HG03064 (cell line): ENCODE measurements around the gene NOVA2.
"Not testable (repeated sequence)": the region's sequence is repeated elsewhere in the genome, so short reads cannot be mapped to it uniquely, and the experiment has no call there.

Experiments
- ATAC-seq: cut with Tn5 transposase; IDR thresholded peaks from one replicate; pipeline ENCODE4 v1.9.1; 2021; ENCODE audit warnings: low read depth; ENCODE audit not compliant: unreplicated experiment

NOVA2 gene

DNA sequence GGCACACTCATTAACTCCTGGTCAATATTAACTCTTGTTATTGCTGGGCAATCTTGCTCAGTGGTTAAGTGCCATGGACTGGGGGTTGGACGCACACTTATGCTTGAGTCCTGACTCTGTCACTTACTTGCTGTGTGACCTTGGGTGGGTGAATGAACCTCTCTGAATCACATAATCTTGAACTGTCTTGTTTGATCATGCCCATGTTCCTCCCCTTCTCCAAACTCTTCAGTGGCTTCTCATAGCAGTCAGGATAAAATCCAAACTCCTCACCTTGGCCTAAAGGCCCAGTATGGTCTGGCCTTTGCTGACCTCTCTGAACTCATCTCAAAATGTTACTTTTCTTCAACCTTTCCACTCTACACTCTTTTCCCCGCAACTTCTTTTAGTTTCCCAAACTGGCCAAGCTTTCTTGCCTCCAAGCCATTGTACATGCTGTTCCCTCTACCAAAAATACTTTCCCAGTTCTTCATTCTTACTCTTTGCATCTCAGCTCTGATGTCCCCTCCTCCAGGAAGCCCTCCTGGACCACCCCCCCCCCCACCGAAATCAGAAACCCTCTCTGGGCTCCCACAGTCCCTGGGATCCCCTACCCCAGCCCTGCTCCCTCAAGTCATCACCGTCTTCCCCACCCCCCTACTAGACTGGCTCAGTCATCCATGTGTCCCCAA, 73.6 kb downstream of the NOVA2 start:
- no peak for ATAC-seq

DNA sequence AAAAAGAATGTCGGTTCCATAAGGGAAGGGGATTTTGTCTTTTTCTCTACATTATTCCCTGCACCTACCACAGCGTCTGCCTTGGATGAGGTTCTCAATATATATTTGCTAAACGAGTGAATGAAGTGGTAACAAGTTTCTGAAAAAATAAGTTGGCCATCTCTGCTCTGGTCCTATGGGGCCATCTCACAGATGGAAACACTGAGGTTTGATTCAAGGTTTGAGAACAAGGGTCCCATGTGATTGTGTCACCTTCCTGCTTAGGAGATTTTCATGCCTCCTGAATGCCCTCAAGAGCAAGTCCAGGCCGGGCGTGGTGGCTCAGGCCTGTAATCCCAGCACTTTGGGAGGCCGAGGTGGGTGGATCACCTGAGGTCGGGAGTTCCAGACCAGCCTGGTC, 74.4 kb downstream of the NOVA2 start:
- ATAC-seq, result no peak

DNA sequence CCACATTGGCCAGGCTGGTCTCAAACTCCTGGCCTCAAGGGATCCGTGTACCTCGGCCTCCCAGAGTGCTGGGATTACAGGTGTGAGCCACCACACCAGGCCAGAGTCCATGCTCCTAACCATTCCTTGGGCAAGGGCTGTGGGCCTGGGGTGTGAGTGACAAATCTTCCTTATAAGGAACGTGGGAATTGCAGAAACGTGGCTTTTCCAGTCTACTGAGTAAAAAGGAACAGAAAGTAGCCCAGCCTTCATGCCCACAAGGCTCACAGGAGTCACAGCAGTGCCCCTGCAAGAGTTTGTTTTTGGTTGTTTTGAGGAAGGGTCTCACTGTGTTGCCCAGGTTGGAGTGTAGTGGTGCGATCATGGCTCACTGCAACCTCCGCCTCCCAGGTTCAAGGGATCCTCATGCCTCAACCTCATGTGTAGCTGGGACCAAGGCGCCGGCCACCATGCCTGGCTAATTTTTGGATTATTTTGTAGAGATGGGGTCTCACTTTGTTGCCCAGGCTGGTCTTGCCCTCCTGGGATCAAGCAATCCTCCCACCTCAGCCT, 76.3 kb downstream of the NOVA2 start:
- ATAC-seq, result no peak

DNA sequence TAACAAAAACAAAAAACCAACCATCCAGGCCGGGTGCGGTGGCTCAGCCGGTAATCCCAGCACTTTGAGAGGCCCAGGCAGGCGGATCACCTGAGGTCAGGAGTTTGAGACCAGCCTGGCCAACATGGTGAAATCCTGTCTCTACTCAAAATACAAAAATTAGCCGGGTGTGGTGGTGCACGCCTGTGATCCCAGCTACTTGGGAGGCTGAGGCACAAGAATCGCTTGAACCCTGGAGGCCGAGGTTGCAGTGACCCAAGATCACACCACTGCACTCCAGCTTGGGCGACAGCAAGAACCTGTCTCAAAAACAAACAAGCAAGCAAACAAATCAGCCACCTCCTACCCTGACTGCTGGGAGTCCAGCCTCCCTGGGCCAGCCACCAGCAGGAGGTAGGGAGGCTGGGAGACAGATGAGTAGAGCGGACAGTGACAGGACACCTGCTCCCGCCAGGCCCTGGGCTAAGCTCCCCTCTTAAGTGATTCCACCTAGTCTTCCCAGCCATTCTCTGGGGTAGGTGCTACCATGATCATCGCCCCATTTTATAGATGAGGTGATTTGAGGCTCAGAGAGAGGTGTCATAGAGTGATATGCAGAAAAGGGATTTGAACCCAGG, 77.6 kb downstream of the NOVA2 start:
- not testable (repeated sequence) for ATAC-seq

DNA sequence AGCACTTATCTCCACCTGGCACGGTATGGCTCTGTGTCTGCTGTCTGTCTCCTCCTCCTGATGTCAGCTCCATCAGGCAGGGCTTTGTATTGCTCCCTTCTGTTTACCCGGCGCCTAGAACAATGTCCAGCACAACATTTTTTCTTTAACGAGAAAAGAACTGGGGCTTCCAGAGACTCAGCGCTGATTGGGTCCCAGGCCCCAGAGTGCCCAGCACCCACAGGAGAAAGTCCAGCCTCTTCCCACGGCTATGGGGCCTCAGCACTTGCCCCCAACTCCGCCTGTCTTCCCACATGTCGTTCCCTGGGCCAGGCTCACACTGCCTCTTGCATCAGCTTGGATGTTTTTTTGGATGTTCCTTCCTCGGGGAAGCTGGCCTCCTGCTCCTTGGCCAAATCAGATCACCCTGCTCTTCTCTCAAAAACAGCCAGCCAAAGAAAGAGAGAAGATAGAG, 78.1 kb downstream of the NOVA2 start:
- ATAC-seq, result no peak

DNA sequence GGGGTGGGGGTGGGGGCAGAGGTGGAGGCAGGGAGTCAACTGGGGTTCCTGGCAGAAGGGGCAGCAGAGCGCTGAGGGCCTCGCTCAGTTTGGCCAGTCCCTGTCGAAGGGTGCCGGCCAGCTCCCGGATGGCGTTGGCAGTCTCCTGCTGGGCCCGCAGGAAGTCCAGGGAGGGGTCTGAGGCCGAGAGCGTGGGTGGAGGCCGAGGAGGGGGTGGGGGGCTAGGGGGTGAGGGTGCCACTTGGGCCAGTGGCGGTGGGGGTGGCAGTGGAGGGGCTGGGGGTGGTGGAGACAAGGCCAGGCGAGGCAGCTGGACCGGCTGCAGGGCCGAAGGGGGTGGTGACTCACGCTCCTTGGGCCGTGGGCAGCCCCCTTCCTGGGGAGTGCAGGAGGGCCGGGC, 82.8 kb downstream of the NOVA2 start:
- no peak for ATAC-seq

DNA sequence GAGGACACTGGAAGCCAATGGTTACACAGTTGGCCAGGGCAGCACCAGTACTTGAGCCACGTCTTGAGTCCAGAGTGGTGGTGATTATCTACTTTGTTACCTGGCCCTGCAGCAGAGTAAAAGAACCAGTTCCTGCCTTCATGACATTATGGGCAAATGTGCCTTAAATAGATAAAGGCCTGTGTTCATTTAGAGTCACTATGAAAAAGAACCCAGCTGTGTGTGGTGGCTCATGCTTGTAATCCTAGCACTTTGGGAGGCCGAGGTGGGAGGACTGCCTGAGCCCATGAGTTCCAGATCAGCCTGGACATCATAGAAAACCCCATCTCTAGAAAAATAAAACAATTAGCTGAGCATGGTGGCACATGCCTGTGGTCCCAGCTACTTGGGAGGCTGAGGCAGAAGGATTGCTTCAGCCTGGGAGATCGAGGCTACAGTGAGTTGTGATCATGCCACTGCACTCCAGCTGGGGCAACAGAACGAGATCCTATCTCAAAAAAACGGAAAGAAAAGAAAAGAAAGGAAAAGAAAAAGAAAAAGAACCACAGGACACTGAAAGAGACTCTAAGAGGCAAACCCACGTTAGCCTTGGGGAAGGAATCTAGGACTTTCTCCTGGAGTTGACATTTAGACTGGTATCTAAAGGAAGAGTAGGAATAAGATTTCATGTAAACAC, 84.3 kb downstream of the NOVA2 start:
- ATAC-seq, result no peak

DNA sequence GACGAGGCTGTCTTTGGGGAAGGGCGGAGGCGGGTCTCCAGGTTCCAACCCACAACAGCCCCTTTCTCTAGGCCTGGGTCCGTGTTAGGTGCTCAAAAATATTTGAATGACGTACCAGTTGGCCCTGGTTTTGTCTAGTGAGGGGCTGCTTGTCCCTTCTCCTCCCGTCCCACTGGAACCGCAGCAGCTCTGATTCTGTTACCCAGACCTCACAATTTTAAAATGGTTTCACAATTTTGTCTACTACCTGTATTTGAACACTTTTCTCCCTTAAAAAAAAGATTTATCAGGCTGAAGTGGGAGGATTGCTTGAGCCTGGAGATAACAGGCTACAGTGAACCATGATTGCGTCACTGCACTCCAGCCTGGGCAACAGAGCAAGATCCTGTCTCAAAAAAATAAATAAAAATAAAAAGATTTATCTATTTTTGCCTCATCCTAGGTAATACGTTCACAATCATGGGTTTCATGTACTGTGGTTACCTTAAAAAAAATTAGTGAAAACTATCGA, 86.4 kb downstream of the NOVA2 start:
- ATAC-seq, result no peak

DNA sequence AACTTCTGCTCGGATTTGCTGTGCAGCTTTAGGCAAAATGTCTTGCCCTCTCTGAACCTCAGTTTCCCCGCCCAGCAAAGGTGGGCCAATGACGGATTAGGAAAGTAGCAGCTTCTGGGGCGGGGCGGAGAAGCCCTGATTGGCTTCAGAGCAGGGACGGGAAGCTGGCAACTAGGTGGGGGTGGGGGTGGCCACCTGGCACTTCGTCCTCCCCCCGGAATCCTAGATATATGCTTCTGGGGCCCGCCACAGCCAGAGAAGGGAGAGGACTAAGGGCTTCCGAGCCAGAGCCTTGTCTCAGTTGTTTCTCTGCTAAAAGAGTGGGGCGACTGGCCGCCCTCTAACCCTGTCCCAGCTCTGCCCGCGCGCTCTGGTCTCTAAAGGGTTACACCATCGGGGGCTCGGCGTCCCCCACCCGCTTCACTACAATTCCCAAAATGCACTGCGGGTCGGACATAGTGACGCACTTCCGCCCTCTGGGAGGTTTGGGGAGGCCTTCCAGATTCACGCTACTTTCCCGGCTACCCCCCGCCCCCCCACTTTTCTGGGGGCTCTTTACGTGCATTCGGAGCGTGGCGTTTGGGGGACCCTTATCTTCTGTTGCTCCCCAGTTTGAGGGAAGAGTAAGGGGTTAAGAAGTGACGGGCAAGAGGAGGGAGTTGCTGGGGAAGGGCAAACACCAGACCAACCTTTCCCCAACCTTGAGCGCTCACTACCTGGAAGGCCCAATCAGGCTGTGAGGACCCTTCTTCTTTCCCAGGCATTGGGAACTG, 87.1 kb downstream of the NOVA2 start:
- ATAC-seq, result no peak

DNA sequence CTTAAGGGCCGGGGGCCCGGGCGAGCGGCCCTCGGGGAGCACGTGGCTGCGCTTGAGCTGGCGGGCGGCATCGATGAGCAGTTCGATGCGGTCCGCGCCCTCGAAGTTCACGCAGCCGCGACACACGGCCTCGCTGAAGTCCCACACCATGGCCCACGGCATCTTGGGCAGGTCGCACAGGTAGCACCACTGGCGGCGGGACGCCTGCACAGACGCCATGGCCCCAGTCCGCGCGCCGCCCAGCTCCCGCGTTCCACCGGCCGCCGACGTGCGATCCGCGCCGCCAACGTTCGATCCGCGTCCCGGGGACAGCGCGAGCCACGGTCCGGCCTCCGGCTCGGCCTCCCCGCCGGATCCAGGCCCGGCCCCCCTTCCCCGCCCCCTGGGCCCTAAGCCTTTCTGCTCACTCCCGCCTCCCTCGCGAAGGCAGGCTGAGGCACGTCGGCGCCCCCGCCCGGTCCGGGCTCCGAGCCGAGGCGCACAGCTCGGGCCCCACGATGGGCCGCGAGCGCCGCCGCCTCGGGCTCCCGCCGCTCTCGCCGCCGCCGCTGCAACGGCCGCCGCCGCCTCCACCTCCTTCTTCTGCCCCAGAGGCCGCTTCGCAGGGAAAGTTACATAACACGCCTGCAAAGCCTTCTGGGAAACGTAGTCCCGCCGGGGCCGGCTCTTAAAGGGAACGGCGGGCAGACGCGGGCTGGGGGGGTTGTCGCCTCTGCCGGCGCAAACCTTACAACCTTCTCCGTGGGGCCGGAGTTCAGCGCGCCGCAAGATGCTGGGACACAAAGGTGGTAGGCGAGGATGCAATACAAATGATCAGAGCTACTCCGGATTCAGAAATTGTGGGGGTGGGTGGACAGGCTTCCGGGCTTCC, 87.9 kb downstream of the NOVA2 start, which contains the start of gene IRF2BP1:
IRF2BP1 (minus strand) TSS at position 586 of the 871 bp plus-strand sequence; CDS start at position 219, 367 bp downstream.
- ATAC-seq, result no peak

DNA sequence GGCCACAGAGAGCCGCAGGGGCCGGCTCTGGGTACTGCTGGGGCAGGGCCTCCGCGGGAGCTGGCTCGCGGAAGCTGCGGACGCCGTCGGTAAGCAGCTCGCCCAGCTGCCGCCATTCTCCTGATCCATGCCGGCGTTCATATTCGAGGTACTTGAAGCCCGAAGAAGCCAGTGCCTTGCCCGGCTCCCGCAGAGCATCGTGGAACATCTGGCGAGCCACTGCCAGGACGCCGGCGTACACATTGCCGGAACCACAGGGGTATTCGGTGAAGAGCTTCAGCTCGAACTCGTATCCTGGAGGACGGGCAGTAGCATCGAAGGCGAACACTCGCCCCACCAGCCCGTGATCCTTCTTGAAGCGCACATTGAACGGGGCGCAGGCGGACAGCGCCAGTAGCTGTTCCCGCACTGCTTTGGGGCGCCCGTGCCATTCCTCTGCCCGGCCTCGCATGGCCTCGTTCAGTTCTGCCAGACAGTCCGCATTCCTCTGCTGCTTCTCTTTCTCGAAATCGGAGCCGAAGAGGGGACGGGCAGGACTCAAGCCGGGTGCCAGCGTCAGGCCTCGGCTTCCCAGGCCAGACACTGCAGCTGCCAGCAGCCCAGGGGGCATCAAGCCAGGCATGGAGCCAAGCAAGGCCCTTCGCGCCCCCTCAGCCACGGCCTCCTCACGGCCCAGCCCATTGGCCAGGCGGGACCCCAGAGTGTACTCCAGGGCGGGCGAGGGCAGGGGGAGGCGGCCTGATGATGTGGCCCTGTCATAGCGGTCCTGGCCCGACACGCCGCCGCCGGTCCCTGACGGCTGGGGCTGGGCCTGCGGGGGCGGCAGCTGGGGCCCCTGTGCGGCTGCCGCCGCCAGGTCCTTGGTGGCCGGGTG, 88.7 kb downstream of the NOVA2 start:
- no peak for ATAC-seq

DNA sequence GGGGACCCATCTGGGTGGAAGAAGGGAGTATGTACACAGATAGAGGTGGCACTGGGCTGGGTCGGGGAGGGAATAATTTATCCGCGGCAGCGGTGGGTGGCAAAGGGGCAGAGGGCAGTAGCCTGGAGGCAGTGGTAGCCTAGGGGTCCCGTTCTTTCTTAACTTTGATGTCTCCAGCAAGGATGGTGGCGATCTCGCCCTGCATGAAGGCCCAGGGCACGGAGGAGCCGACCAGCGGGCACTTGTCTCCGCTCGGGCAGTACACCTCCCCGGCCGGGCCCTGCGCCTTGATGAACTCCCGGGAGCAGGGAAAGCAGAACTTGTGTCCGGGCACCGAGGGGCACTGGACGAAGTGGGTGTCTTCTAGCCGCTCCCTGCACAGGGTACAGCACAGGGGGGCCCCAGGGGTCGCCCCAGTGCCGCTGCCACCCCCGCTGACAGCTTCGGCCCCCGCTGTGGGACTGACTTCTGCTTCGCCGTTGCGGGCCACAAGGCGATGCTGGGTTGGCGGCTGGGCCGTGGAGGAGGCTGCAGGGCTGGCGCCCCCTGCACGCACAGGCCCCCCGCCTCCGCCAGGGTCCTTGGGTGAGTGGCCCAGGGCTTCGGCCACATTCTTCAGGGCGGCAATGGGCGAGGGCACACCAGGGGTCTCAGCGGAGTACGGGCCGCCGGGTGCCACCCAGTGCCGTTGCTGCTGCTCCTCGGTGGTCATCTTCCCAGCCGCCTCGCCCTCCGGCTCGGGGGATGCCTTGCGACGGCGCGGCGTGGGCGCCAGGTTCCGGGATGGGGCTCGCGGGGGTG, 89.6 kb downstream of the NOVA2 start:
- ATAC-seq, result no peak
